ENCODE data around the gene LOXL1. TPM values are rescaled to one million over a fixed set of nuclear protein-coding genes. Genes with fewer than 3 reads are reported as not detected.
A peak's percentile ranks its signal among the peaks of the same experiment; 100 is the strongest.

Gene LOXL1
- total RNA-seq, 2 donors from 2014 or later, result 2.3 to 6.9 TPM

GRCh38 chr15:73927003-73927475 is 777 bp downstream of the LOXL1 start:
- Histone ChIP-seq H3K4me1 (no peaks in the 10 kb centered on the region), H3K36me3 (no peaks in the 10 kb centered on the region), H3K9ac (ENCODE audit: low read depth in 2 of 2, low read length in 2 of 2) (peak overlapping the region; percentile 26 to 74), H3K27ac (peak overlapping the region; percentile 14), H3K9me3 (no peaks in the 10 kb centered on the region), H3K4me3 (peak overlapping the region; percentile 62), H3K27me3 (no peaks in the 10 kb centered on the region)
- intact Hi-C loops (cut with DNase I), result no loop called here
- no peak for TF ChIP-seq CTCF (IDR thresholded peaks at IDR 0.05)
- DNase-seq, result peak; percentile 64

GRCh38 chr15:73927476-73928240 is 1.4 kb downstream of the LOXL1 start:
- no peaks in the 10 kb centered on the region for H3K27me3 ChIP-seq
- no peaks in the 10 kb centered on the region for H3K36me3 ChIP-seq
- H3K4me1 ChIP-seq, result no peaks in the 10 kb centered on the region
- intact Hi-C loops (cut with DNase I), result no loop called here
- H3K27ac ChIP-seq, result peak overlapping the region; percentile 14
- peak overlapping the region; percentile 38 to 74 for H3K9ac ChIP-seq (ENCODE audit: low read depth in 2 of 2, low read length in 2 of 2)
- peak; percentile 68 for DNase-seq
- no peaks in the 10 kb centered on the region for H3K9me3 ChIP-seq
- peak; percentile 40 for TF ChIP-seq CTCF (IDR thresholded peaks at IDR 0.05)
- peak overlapping the region; percentile 62 for H3K4me3 ChIP-seq

GRCh38 chr15:73928241-73928579 is 1.9 kb downstream of the LOXL1 start:
- no peaks in the 10 kb centered on the region for H3K9me3 ChIP-seq
- no peaks in the 10 kb centered on the region for H3K27me3 ChIP-seq
- no peaks in the 10 kb centered on the region for H3K4me1 ChIP-seq
- intact Hi-C loops (cut with DNase I), result no loop called here
- no peak for DNase-seq
- no peaks in the 10 kb centered on the region for H3K36me3 ChIP-seq
- peak overlapping the region; percentile 38 to 74 for H3K9ac ChIP-seq (ENCODE audit: low read depth in 2 of 2, low read length in 2 of 2)
- no peak overlapping the region for H3K27ac ChIP-seq
- no peak for TF ChIP-seq CTCF (IDR thresholded peaks at IDR 0.05)
- peak overlapping the region; percentile 62 for H3K4me3 ChIP-seq

GRCh38 chr15:73928971-73929627 is 2.8 kb downstream of the LOXL1 start:
- Histone ChIP-seq H3K27me3 (no peaks in the 10 kb centered on the region), H3K27ac (no peak overlapping the region), H3K9ac (ENCODE audit: low read depth in 2 of 2, low read length in 2 of 2) (peak overlapping the region in 1 of 2 donors; percentile 38), H3K9me3 (no peaks in the 10 kb centered on the region), H3K4me1 (no peaks in the 10 kb centered on the region), H3K4me3 (no peak overlapping the region), H3K36me3 (no peaks in the 10 kb centered on the region)
- no peak for DNase-seq
- intact Hi-C loops (cut with DNase I), result no loop called here
- no peak for TF ChIP-seq CTCF (IDR thresholded peaks at IDR 0.05)

- peak overlapping the region; percentile 18 for H3K27ac ChIP-seq
- H3K9me3 ChIP-seq, result no peaks in the 10 kb centered on the region
- H3K4me3 ChIP-seq, result no peak overlapping the region
- intact Hi-C loops (cut with DNase I), result no loop called here
- H3K4me1 ChIP-seq, result no peaks in the 10 kb centered on the region
- H3K27me3 ChIP-seq, result no peaks in the 10 kb centered on the region
- no peaks in the 10 kb centered on the region for H3K36me3 ChIP-seq
- H3K9ac ChIP-seq (ENCODE audit: low read depth in 2 of 2, low read length in 2 of 2), result no peak overlapping the region
- TF ChIP-seq CTCF (IDR thresholded peaks at IDR 0.05), result no peak
- DNase-seq, result no peak
Observed at GRCh38 chr15:73930371-73930770, 4.1 kb downstream of the LOXL1 start.

All from colonic mucosa (tissue), 4 donors.